HG03025 (cell line): ENCODE results near the gene SLC38A7.
"Not testable (repeated sequence)": the region's sequence is repeated elsewhere in the genome, so short reads cannot be mapped to it uniquely, and the experiment has no call there.

ENCODE experiments used
- ATAC-seq: cut with Tn5 transposase; IDR thresholded peaks from one replicate; pipeline ENCODE4 v1.9.1; 2021; ENCODE audit warnings: mild to moderate bottlenecking, moderate library complexity; ENCODE audit not compliant: unreplicated experiment, low FRiP score

The SLC38A7 gene

DNA sequence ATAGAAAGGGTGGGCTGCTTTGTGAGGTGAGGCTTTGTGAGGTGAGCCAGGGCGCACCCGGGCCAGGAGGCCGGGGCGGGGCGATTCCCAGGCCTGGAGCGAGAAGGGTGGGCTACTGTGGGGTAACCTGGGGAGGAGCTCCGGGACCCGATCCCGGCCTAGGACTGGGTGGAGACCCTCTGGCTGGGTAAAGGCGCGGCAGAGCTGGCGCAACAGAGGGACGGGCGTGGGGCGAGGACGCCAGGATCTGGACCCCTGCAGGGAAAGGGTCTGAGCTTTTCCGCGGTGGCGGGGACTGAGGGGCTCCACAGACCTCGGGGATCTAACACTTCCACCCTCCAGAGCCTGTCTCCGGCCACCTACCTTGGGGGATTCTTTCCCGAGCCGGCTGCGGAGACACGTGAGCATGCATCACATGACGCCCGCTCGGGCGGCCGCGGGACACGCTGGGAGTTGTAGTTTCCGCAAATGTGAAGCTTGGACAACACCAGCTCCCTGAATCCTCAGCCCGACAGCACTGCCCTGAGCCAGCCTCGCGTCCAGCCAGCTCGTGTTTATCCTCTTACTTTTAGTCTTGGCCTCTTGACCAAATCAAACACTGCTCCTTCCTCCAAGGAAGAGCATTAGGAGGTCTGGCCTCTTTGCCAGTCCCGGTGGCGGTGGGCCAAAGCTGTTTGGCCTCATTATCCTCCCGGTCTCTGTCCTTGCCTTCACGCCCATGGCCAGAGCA is at the start of gene SLC38A7:
Gene SLC38A7 (minus strand): TSS at position 417 of the 730 bp plus-strand sequence. CDS start 4,644 bp downstream, outside the sequence.
- peak; percentile 91 for ATAC-seq

DNA sequence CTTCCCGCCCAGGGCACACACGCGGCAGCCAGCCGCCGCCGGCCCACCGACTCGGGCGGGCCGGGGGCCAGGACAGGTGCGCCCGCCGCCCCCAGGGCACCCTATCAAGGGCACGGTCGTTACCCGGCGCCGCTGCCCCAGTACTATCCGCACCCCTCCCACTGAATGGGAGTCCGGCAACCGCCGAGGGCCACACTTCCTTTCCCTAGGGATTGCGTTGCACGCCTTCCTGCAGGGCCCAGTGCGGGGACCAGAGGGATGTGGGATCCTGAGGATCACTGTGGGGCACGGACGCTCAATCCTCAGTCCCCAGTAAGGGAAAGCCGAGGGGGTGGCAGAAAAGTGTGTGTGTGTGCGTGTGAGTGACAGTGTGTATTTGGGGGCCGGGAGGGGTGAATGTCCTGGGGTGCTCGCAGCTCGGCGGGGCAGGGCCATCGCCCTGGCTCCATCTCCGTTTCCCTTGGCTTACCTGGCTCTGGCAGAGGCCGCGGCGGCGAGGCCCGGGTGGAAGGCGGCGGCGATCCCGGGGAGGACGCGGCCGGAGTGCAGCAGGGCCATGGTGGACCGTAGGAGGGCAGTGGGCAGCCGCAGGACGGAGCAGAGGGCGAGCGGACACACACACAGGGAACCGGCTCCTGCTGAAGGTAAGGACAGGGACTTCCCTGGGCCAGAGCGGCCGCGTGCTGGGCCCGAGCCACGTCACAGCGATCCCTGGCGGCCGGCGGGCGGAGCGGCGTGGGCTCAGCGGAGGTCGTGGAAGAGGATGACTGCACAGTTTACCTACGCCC is 49.3 kb upstream of the SLC38A7 start, which contains the start of gene GOT2:
Gene GOT2 (minus strand): TSS at position 646 of the 788 bp plus-strand sequence. CDS start 88 bp downstream, at position 558.
- peak; percentile 92 for ATAC-seq

DNA sequence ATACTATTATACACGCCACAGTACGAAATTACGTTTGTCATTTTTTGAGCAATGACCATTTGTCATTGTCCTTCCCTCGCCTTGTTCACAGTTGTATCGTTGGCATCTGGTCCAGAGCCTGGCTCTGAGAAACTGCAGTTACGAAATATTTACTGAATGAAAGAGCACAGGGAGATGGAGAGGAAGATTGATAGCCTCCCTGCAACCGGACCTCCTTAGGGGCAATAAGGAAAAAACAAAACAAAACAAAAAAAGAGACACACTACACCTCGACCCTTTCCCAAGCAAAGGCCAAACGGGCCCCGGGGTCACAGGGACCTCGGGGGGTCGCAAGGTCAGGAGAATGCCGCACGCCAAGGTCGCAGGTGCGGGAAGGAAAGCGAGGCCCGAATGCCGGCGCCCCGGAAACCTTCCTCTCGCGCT is 48.7 kb upstream of the SLC38A7 start:
- ATAC-seq: no peak

- ATAC-seq: no peak
These were observed 48.1 kb upstream of the SLC38A7 start for GRCh38 chr16:58732545-58733247.

DNA sequence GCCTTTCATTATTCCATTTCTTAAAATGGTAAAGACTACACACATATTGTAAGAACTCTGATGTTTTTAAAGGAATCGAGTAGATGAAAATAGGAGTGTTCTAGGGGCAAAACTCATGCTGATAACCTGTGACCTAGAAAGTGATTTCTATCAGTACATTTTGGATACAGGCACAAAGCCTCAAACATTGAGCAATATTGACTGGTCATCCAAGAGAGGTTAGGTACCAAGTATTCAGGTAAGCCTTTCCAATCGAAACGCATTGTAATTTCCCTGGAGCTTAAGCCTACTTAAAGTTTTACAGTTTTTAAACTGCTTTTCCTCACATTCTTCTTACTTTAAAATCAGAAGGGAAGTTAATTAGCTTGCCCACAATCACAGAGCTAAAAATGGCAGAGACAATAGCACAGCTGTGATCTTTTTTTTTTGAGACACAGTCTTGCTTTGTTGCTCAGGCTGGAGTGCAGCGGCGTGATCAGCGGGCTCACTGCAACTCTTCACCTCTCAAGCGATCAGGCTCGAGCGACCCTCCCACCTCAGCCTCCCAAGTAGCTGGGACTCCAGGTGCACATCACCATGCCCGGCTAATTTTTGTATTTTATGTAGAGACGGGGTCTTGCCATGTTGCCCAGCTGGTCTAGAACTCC is 46.3 kb upstream of the SLC38A7 start:
- ATAC-seq: no peak

DNA sequence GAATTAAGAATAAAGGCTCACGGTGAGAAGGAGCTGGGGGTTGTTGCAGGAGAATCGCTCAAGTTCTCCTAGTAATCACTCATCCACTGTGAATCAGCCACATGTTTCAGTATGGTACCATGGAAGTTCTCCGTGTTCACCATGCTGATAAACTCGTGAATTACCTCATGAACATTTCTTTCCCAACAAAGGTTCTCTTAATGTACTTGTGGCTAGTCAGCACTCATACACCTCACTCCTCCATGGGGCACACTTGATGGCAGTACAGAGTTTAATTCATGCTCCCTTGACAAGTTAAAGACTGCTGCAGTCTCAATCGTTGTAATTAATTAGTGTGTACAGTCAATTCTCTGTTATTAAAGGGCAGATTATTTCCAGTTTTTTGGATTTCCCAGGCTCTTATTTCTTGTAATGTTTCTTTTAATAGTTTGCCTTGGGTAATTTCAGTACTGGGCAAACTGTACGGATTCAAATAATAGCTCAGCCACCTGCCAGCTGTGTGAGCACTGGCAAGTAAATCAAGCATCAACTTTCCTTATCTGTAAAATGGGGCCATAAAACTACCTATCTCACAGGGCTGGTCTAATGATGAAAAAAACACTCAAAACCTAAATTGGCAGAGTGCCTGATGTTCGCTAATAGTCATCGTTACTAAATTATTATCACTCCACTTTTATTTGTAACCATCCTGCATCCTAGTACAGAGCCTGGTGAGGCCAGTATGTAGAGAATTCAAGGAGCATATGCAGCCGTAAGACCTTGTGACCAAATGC is 43.4 kb upstream of the SLC38A7 start:
- ATAC-seq: no peak

GRCh38 chr16:58727028-58727781 is 42.6 kb upstream of the SLC38A7 start:
- ATAC-seq: no peak

GRCh38 chr16:58723109-58723508 is 38.5 kb upstream of the SLC38A7 start:
- no peak for ATAC-seq

GRCh38 chr16:58717994-58718393 is 33.4 kb upstream of the SLC38A7 start:
- ATAC-seq: no peak

DNA sequence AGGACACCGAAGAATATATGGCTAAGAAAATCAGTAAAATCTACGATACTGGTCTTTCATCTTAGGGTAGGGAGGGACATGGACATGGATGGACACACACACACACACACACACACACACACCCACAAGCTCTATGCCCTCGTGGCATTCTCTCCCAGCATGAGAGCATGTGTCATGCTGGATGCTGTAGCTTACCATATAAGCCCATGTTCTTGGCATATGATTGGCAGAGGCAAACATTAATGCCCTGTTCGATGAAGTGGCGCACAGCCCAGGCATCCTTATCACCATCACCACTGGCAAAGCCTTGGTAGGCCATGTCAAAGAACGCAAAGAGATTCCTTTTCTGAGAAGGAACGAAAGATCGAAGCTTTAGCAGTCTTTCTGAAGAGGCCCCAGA is 31.9 kb upstream of the SLC38A7 start:
- no peak for ATAC-seq

DNA sequence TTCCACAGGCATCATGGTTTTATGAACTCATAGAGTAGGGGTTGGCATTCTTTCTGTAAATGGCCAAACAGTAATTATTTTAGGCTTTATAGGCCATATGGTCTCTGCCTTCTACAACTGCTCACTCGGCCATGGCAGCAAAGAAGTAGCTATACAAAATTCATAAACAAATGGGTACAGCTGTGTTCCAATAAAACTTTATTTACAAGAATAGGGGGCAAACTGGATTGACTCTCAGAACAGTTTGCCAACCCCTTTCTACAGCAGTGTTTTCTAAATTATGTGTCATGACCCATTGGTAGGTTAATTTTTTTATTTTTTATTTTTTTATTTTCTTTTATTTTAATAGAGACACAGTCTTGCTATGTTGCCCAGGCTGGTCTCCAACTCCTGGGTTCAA is 29.2 kb upstream of the SLC38A7 start:
- no peak for ATAC-seq

DNA sequence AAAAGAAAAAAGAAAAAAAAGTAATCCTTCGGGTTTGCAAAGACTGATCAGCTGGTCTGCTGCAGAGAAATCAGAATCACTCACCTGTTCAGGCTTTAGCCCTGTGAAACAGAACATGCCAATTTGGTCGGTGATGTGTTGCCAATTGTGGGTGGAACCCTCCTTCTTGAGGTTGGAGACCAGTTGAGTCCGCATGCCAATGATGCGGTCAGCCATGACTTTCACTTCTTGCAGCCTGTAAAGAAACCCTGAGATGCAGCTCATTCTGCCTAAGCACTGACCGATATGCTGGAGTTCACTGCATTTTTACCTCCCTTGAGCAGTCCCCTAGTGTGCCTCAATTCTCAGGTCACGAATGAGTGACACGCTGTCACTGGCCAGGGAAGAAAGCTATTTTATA is 24.8 kb upstream of the SLC38A7 start:
- no peak for ATAC-seq

DNA sequence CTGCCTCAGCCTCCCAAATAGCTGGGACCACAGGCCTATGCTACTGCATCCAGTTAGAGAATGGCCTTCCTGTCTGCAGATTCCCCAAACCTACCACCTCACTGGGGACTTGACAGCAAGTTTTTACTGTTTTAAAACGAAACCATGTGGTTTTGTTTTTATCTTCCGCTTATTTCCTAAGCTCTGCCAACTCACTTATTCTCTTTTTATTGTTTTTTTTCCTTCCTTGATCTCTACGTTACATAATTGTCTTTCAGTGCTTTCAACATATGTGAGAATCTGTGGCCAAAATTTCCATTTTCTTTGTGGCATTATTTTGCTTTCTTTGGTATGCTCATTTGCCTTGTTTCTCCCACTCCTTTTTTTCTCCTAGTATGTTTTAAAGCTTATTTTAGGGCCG is 14.6 kb upstream of the SLC38A7 start:
- ATAC-seq: no peak

- ATAC-seq: no peak
These were observed 10.8 kb upstream of the SLC38A7 start for GRCh38 chr16:58695368-58695767.

DNA sequence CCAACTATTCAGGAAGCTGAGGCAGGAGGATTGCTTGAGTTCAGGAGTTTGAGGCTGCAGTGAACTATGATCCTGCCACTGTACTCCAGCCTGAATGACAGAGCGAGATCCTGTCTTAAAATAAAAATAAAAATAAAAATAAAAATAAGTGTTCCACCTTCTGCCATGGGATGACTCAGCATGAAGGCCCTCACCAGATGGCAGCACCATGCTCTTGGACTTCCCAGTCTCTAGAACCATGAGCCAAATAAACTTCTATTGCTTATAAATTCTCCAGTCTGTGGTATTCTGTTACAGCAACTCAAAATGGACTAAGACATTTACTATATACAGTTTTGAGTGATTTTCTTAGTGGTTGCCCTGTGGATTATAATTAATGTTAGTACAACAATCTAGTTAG is 7.9 kb upstream of the SLC38A7 start:
- no peak for ATAC-seq

DNA sequence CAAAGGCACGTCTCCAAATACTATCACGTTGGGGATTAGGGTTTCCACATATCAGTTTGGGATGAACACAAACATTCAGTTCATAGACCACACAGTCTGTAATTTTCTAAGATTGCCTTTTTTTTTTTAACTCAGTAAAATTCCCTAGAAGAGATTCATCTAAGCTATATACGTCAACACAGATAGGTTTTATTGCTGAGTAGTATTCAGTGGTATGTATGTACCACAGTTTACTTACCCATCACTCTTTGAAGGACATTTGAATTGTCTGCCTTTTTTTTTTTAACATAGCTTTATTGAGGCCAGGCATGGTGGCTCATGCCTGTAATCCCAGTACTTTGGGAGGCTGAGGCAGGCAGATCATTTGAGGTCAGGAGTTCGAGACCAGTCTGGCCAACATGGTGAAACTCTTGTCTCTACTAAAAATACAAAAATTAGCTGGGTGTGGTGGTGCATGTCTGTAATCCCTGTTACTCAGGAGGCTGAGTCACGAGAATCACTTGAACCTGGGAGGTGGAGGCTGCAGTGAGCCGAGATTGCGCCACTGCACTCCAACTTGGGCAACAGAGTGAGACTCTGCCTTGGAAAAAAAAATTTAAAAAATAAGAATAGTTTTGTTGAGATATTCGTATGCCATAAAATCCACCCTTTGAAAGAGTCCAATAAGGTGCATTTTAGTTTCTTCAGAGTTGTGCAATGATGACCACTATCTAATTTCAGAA is 2.6 kb upstream of the SLC38A7 start:
- ATAC-seq: not testable (repeated sequence)

- ATAC-seq: no peak
These were observed 497 bp upstream of the SLC38A7 start for GRCh38 chr16:58685084-58685449.

GRCh38 chr16:58684001-58684353 is 593 bp downstream of the SLC38A7 start:
- peak; percentile 7 for ATAC-seq

GRCh38 chr16:58679763-58680162 is 4.8 kb downstream of the SLC38A7 start:
- ATAC-seq: no peak
